ENCODE data around the gene CHRDL2. TPM values are rescaled to one million over a fixed set of nuclear protein-coding genes. Genes with fewer than 3 reads are reported as not detected.

CHRDL2 gene
- total and polyA plus RNA-seq, 2 of the 13 experiments (the other 11 are each of a cell fraction or from before 2014, with no cell fraction given) = 0.04 TPM; not detected in 1

DNA sequence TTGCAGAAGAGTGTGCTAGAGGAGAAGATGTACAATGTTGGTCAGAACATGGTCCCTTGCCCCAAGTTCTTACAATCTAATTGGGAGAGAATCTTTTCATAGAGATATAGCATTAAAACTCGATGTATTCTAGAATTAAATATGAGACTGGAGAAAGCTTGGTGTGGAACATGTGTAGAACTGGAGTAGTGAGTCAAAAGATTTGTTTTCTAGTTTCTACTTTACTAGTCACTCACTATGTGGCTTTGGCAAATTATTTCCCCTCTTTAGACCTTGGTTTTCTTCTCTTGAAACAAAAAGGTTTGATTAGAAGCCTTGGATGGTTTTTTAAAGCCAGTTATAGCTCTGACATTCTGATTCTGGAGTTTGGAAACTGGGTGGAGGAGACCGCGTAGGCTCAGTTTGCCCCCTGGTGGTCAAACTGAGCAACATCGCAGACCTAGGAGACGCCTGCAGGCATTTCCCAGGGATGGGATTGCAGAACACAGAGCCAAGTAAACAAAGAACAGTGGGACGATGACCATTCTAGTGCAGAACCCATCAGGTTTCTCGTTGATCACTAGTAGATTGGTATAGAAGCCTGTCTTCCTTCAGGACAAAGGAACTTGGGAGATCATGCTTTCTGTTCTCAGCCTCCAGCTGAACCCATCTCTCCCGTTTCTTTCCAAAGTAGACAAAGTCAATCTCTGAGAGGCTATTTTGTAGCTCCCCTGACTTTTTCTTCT, 8.5 kb upstream of the CHRDL2 start (continued):
- TF ChIP-seq, protein P1, sequence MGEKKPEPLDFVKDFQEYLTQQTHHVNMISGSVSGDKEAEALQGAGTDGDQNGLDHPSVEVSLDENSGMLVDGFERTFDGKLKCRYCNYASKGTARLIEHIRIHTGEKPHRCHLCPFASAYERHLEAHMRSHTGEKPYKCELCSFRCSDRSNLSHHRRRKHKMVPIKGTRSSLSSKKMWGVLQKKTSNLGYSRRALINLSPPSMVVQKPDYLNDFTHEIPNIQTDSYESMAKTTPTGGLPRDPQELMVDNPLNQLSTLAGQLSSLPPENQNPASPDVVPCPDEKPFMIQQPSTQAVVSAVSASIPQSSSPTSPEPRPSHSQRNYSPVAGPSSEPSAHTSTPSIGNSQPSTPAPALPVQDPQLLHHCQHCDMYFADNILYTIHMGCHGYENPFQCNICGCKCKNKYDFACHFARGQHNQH (CRISPR knock-in tag; IDR thresholded peaks at IDR 0.05) = 0 out of 2 replicates have a peak, but pooled peaks have one; percentile 36
- peak; percentile 27; the same call in 1 of the 2 replicates for TF ChIP-seq CEBPG (CRISPR knock-in tag; IDR thresholded peaks at IDR 0.05)
- peak; percentile 80; the same call in 1 of the 2 replicates for TF ChIP-seq CEBPB (IDR thresholded peaks at IDR 0.05; ENCODE audit: borderline replicate concordance, low read depth, low read length)
- TF ChIP-seq FLYWCH1 (CRISPR knock-in tag; IDR thresholded peaks at IDR 0.05) = no peak
- TF ChIP-seq, protein P2, sequence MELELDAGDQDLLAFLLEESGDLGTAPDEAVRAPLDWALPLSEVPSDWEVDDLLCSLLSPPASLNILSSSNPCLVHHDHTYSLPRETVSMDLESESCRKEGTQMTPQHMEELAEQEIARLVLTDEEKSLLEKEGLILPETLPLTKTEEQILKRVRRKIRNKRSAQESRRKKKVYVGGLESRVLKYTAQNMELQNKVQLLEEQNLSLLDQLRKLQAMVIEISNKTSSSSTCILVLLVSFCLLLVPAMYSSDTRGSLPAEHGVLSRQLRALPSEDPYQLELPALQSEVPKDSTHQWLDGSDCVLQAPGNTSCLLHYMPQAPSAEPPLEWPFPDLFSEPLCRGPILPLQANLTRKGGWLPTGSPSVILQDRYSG (CRISPR knock-in tag; IDR thresholded peaks at IDR 0.05) = no peak
- TF ChIP-seq FOXA3 (CRISPR knock-in tag; IDR thresholded peaks at IDR 0.05) = peak; percentile 85
- TF ChIP-seq TBX3 (IDR thresholded peaks at IDR 0.05; ENCODE audit: borderline replicate concordance) = no peak
- TF ChIP-seq RAD21 (CRISPR knock-in tag; IDR thresholded peaks at IDR 0.05) = peak; percentile 85
- 0 out of 2 replicates have a peak, but pooled peaks have one; percentile 21 for TF ChIP-seq KDM2A (CRISPR knock-in tag; IDR thresholded peaks at IDR 0.05; ENCODE audit: borderline replicate concordance, low read depth)
- TF ChIP-seq, protein P3, sequence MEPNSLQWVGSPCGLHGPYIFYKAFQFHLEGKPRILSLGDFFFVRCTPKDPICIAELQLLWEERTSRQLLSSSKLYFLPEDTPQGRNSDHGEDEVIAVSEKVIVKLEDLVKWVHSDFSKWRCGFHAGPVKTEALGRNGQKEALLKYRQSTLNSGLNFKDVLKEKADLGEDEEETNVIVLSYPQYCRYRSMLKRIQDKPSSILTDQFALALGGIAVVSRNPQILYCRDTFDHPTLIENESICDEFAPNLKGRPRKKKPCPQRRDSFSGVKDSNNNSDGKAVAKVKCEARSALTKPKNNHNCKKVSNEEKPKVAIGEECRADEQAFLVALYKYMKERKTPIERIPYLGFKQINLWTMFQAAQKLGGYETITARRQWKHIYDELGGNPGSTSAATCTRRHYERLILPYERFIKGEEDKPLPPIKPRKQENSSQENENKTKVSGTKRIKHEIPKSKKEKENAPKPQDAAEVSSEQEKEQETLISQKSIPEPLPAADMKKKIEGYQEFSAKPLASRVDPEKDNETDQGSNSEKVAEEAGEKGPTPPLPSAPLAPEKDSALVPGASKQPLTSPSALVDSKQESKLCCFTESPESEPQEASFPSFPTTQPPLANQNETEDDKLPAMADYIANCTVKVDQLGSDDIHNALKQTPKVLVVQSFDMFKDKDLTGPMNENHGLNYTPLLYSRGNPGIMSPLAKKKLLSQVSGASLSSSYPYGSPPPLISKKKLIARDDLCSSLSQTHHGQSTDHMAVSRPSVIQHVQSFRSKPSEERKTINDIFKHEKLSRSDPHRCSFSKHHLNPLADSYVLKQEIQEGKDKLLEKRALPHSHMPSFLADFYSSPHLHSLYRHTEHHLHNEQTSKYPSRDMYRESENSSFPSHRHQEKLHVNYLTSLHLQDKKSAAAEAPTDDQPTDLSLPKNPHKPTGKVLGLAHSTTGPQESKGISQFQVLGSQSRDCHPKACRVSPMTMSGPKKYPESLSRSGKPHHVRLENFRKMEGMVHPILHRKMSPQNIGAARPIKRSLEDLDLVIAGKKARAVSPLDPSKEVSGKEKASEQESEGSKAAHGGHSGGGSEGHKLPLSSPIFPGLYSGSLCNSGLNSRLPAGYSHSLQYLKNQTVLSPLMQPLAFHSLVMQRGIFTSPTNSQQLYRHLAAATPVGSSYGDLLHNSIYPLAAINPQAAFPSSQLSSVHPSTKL (CRISPR knock-in tag; IDR thresholded peaks at IDR 0.05) = peak; percentile 8; the same call in 1 of the 2 replicates
- no peak for TF ChIP-seq SMAD3 (CRISPR knock-in tag; IDR thresholded peaks at IDR 0.05)
- TF ChIP-seq TEAD3 (CRISPR knock-in tag; optimal IDR thresholded peaks at IDR 0.05; ENCODE audit: borderline replicate concordance) = peak; percentile 30
- peak; percentile 21; the same call in 1 of the 2 replicates for TF ChIP-seq FOSL2 (CRISPR knock-in tag; IDR thresholded peaks at IDR 0.05)
- peak; percentile 44; the same call in 1 of the 2 replicates for TF ChIP-seq GATAD2A (CRISPR knock-in tag; IDR thresholded peaks at IDR 0.05)
- peak; percentile 30; the same call in 1 of the 2 replicates for TF ChIP-seq FOXK1 (CRISPR knock-in tag; IDR thresholded peaks at IDR 0.05; ENCODE audit: borderline replicate concordance, low read depth)
- peak; percentile 12; the same call in 1 of the 2 replicates for TF ChIP-seq GATAD1 (CRISPR knock-in tag; IDR thresholded peaks at IDR 0.05)
- TF ChIP-seq, protein P4, sequence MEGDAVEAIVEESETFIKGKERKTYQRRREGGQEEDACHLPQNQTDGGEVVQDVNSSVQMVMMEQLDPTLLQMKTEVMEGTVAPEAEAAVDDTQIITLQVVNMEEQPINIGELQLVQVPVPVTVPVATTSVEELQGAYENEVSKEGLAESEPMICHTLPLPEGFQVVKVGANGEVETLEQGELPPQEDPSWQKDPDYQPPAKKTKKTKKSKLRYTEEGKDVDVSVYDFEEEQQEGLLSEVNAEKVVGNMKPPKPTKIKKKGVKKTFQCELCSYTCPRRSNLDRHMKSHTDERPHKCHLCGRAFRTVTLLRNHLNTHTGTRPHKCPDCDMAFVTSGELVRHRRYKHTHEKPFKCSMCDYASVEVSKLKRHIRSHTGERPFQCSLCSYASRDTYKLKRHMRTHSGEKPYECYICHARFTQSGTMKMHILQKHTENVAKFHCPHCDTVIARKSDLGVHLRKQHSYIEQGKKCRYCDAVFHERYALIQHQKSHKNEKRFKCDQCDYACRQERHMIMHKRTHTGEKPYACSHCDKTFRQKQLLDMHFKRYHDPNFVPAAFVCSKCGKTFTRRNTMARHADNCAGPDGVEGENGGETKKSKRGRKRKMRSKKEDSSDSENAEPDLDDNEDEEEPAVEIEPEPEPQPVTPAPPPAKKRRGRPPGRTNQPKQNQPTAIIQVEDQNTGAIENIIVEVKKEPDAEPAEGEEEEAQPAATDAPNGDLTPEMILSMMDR (CRISPR knock-in tag; IDR thresholded peaks at IDR 0.05) = peak; percentile 85
- no peak for TF ChIP-seq CREB1 (IDR thresholded peaks at IDR 0.05)
- TF ChIP-seq CREB1 (CRISPR knock-in tag; IDR thresholded peaks at IDR 0.05) = peak; percentile 30; the same call in 1 of the 2 replicates
- TF ChIP-seq YY1 (IDR thresholded peaks at IDR 0.05; ENCODE audit: insufficient read depth, insufficient replicate concordance, low read depth, low read length) = peak; percentile 20
- peak; percentile 52; the same call in 1 of the 2 replicates for TF ChIP-seq IRF2 (CRISPR knock-in tag; IDR thresholded peaks at IDR 0.05)
- no peak for TF ChIP-seq DNMT3B (CRISPR knock-in tag; conservative IDR thresholded peaks at IDR 0.05)
